Effector memory CD8-positive, alpha-beta T cell (primary cell): ENCODE data around the gene SHISA3.
"Not testable (repeated sequence)": the region's sequence is repeated elsewhere in the genome, so short reads cannot be mapped to it uniquely, and the experiment has no call there.

Source experiments
- ATAC-seq: fragments of 150-1000 bp; cut with Tn5 transposase; replicated peaks from 2 replicates; pipeline ENCODE4 v1.10.0; 2021; ENCODE audit warnings: mild to moderate bottlenecking, moderate library complexity
- DNase-seq, 3 experiments: peaks; one replicate each; pipeline ENCODE4 v3.0.0; 2021
- H3K27ac Mint-ChIP-seq, 2 donors: one replicate each; pipeline ENCODE4 v1.8.0; 2022; ENCODE audit warnings: mild to moderate bottlenecking in 2 of 2, mixed read lengths in 2 of 2, moderate library complexity in 2 of 2
- H3K27me3 Mint-ChIP-seq, 2 donors: one replicate each; pipeline ENCODE4 v1.8.0; 2022; ENCODE audit warnings: mixed read lengths in 2 of 2
- H3K36me3 Mint-ChIP-seq: one replicate; pipeline ENCODE4 v1.8.0; 2022; ENCODE audit warnings: mild to moderate bottlenecking, moderate library complexity, mixed read lengths; ENCODE audit not compliant: insufficient read depth
- H3K4me1 Mint-ChIP-seq, 2 donors: one replicate each; pipeline ENCODE4 v1.8.0; 2022; ENCODE audit warnings: low read depth in 2 of 2, mixed read lengths in 2 of 2
- H3K4me3 Mint-ChIP-seq, 2 donors: one replicate each; pipeline ENCODE4 v1.8.0; 2022; ENCODE audit warnings: mild to moderate bottlenecking in 2 of 2, mixed read lengths in 2 of 2, moderate library complexity in 2 of 2
- H3K9me3 Mint-ChIP-seq, 2 donors: one replicate each; pipeline ENCODE4 v1.8.0; 2022; ENCODE audit warnings: mixed read lengths in 2 of 2

Gene SHISA3

GRCh38 chr4:42369489-42369888, 27.8 kb upstream of the SHISA3 start:
- no peak overlapping the region for H3K27ac Mint-ChIP-seq
- no peak overlapping the region for H3K4me3 Mint-ChIP-seq
- H3K27me3 Mint-ChIP-seq, result peaks cover 12 to 33% of the 10 kb centered on the region in 2 donors
- no peaks in the 10 kb centered on the region for H3K36me3 Mint-ChIP-seq
- DNase-seq (no peak), ATAC-seq (no peak)
- H3K4me1 Mint-ChIP-seq, result no peaks in the 10 kb centered on the region
- no peaks in the 10 kb centered on the region for H3K9me3 Mint-ChIP-seq

- ATAC-seq, result no peak
- no peak overlapping the region for H3K27ac Mint-ChIP-seq
- no peak overlapping the region for H3K4me3 Mint-ChIP-seq
- DNase-seq, result no peak
- no peaks in the 10 kb centered on the region for H3K4me1 Mint-ChIP-seq
- H3K27me3 Mint-ChIP-seq, result peaks cover 19 to 42% of the 10 kb centered on the region in 2 donors
- H3K9me3 Mint-ChIP-seq, result no peaks in the 10 kb centered on the region
- H3K36me3 Mint-ChIP-seq, result no peaks in the 10 kb centered on the region
These were observed 25.7 kb upstream of the SHISA3 start for GRCh38 chr4:42371305-42372252.

- H3K27ac Mint-ChIP-seq, H3K4me1 Mint-ChIP-seq, H3K9me3 Mint-ChIP-seq, H3K36me3 Mint-ChIP-seq, H3K4me3 Mint-ChIP-seq, DNase-seq, ATAC-seq: not testable (repeated sequence)
- peaks cover 12 to 35% of the 10 kb centered on the region in 2 donors for H3K27me3 Mint-ChIP-seq
These were observed 25.0 kb upstream of the SHISA3 start for GRCh38 chr4:42372303-42372702.

- Mint-ChIP-seq H3K9me3 (no peaks in the 10 kb centered on the region), H3K4me3 (no peak overlapping the region), H3K27me3 (peaks cover 33 to 52% of the 10 kb centered on the region in 2 donors), H3K36me3 (no peaks in the 10 kb centered on the region), H3K27ac (no peak overlapping the region), H3K4me1 (no peaks in the 10 kb centered on the region)
- DNase-seq (no peak), ATAC-seq (no peak)
These were observed 19.8 kb upstream of the SHISA3 start for GRCh38 chr4:42377497-42377896.

GRCh38 chr4:42381666-42382065, 15.6 kb upstream of the SHISA3 start:
- Mint-ChIP-seq H3K36me3 (no peaks in the 10 kb centered on the region), H3K27ac (no peak overlapping the region), H3K27me3 (peaks cover 30 to 35% of the 10 kb centered on the region in 2 donors), H3K4me1 (no peaks in the 10 kb centered on the region), H3K9me3 (no peaks in the 10 kb centered on the region), H3K4me3 (no peak overlapping the region)
- no peak for ATAC-seq
- DNase-seq, result no peak

- Mint-ChIP-seq H3K4me3 (no peak overlapping the region), H3K4me1 (no peaks in the 10 kb centered on the region), H3K9me3 (no peaks in the 10 kb centered on the region), H3K27ac (no peak overlapping the region), H3K27me3 (peaks cover 27 to 28% of the 10 kb centered on the region in 2 donors), H3K36me3 (no peaks in the 10 kb centered on the region)
- ATAC-seq (no peak), DNase-seq (no peak)
These were observed 11.8 kb upstream of the SHISA3 start for GRCh38 chr4:42385516-42385915.

GRCh38 chr4:42390622-42391354, 6.5 kb upstream of the SHISA3 start:
- Mint-ChIP-seq H3K36me3 (no peaks in the 10 kb centered on the region), H3K9me3 (no peaks in the 10 kb centered on the region), H3K4me3 (no peak overlapping the region), H3K27ac (no peak overlapping the region), H3K4me1 (no peaks in the 10 kb centered on the region), H3K27me3 (peaks cover 6 to 27% of the 10 kb centered on the region in 2 donors)
- no peak for DNase-seq
- ATAC-seq, result no peak

- Mint-ChIP-seq H3K27me3 (peaks cover 7 to 30% of the 10 kb centered on the region in 2 donors), H3K27ac (no peak overlapping the region), H3K4me1 (peaks cover 0 to under 1% of the 10 kb centered on the region in 2 donors), H3K9me3 (no peaks in the 10 kb centered on the region), H3K36me3 (no peaks in the 10 kb centered on the region), H3K4me3 (no peak overlapping the region)
- DNase-seq (no peak), ATAC-seq (no peak)
These were observed 6.0 kb upstream of the SHISA3 start for GRCh38 chr4:42391355-42391664.

- Mint-ChIP-seq H3K36me3 (no peaks in the 10 kb centered on the region), H3K27ac (no peak overlapping the region), H3K4me3 (no peak overlapping the region), H3K4me1 (peaks cover 6% of the 10 kb centered on the region in 2 donors), H3K9me3 (no peaks in the 10 kb centered on the region), H3K27me3 (peaks cover 13 to 36% of the 10 kb centered on the region in 2 donors)
- ATAC-seq (no peak), DNase-seq (no peak)
These were observed 5.3 kb upstream of the SHISA3 start for GRCh38 chr4:42391981-42392380.

GRCh38 chr4:42392436-42392835, 4.9 kb upstream of the SHISA3 start:
- ATAC-seq, result no peak
- H3K36me3 Mint-ChIP-seq, result no peaks in the 10 kb centered on the region

GRCh38 chr4:42395595-42395994, 1.7 kb upstream of the SHISA3 start:
- Mint-ChIP-seq H3K4me3 (no peak overlapping the region), H3K27ac (no peak overlapping the region), H3K36me3 (no peaks in the 10 kb centered on the region), H3K4me1 (peaks cover 20 to 23% of the 10 kb centered on the region in 2 donors), H3K27me3 (peaks cover 43 to 60% of the 10 kb centered on the region in 2 donors), H3K9me3 (no peaks in the 10 kb centered on the region)
- no peak for DNase-seq
- ATAC-seq, result no peak

More at GRCh38 chr4:42392436-42392835, 4.9 kb upstream of the SHISA3 start:
- peaks cover 16 to 41% of the 10 kb centered on the region in 2 donors for H3K27me3 Mint-ChIP-seq
- peaks cover 8 to 11% of the 10 kb centered on the region in 2 donors for H3K4me1 Mint-ChIP-seq
- no peak for DNase-seq
- no peak overlapping the region for H3K4me3 Mint-ChIP-seq
- H3K27ac Mint-ChIP-seq, result no peak overlapping the region
- H3K9me3 Mint-ChIP-seq, result no peaks in the 10 kb centered on the region

- peak overlapping the region in 1 of 2 donors; percentile 16 for H3K27ac Mint-ChIP-seq
- peaks cover 51 to 67% of the 10 kb centered on the region in 2 donors for H3K27me3 Mint-ChIP-seq
- H3K9me3 Mint-ChIP-seq, result no peaks in the 10 kb centered on the region
- no peaks in the 10 kb centered on the region for H3K36me3 Mint-ChIP-seq
- DNase-seq (no peak), ATAC-seq (no peak)
- peak overlapping the region; percentile 75 to 76 for H3K4me3 Mint-ChIP-seq
- peaks cover 20 to 23% of the 10 kb centered on the region in 2 donors for H3K4me1 Mint-ChIP-seq
These were observed 932 bp upstream of the SHISA3 start for GRCh38 chr4:42396361-42396751.

- peak; percentile 19 for ATAC-seq
- Mint-ChIP-seq H3K36me3 (no peaks in the 10 kb centered on the region), H3K4me3 (peak overlapping the region; percentile 75 to 76), H3K4me1 (peaks cover 20 to 23% of the 10 kb centered on the region in 2 donors), H3K9me3 (no peaks in the 10 kb centered on the region), H3K27me3 (peaks cover 53 to 71% of the 10 kb centered on the region in 2 donors), H3K27ac (no peak overlapping the region)
- no peak for DNase-seq
These were observed 415 bp downstream of the SHISA3 start for GRCh38 chr4:42397635-42398170.
